HG03135 (cell line): ENCODE data around the gene AVP.
"Not testable (repeated sequence)": the region's sequence is repeated elsewhere in the genome, so short reads cannot be mapped to it uniquely, and the experiment has no call there.

ENCODE experiments used
- ATAC-seq: cut with Tn5 transposase; IDR thresholded peaks from one replicate; pipeline ENCODE4 v1.9.1; 2021; ENCODE audit warnings: mild to moderate bottlenecking, moderate library complexity; ENCODE audit not compliant: unreplicated experiment

The AVP gene

DNA sequence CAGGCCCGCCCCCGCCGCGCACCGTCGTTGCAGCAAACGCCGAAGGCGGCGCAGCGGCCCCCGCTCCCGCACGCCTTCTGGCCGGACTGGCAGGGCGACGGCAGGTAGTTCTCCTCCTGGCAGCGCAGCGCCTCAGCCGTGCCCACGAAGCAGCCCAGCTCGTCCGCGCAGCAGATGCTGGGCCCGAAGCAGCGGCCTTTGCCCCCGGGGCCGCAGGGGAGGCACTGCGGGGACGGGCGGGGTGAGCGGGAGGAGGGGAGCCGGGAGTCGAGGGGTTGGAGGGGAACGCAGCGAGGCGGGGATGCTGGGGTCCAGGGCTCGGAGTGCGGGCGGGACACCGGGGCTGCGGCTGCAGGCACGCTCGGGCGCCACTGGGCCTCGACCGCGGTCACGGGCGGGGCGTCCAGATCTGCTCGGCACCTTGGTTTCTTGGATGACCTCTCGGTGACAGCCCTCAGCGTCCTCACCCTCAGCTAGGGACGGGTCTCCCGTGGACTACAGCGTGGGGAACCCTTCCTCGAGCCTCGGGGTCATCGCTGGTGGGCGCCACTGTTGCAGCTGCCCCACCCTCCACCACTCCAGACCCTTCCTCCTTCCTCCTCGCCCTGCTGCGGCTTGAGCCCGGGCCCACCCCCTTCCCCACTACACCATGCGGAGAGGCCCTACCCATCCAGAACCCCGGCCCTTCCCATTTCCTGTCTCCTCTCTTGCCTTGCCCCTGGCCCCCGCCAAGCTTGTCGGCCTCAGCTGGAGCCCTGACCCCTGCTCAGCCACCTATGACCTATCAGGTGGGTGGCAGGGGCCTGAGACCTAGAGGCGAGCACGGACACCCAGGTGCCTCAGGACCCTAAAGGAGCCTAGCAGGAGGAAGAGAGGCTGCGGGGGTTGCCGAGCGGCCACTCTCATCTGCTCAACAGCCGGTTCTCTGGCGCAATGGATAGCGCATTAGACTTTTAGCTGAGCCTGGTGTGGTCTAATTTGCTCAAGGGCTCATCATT is 1.3 kb downstream of the AVP start:
- ATAC-seq = no peak

DNA sequence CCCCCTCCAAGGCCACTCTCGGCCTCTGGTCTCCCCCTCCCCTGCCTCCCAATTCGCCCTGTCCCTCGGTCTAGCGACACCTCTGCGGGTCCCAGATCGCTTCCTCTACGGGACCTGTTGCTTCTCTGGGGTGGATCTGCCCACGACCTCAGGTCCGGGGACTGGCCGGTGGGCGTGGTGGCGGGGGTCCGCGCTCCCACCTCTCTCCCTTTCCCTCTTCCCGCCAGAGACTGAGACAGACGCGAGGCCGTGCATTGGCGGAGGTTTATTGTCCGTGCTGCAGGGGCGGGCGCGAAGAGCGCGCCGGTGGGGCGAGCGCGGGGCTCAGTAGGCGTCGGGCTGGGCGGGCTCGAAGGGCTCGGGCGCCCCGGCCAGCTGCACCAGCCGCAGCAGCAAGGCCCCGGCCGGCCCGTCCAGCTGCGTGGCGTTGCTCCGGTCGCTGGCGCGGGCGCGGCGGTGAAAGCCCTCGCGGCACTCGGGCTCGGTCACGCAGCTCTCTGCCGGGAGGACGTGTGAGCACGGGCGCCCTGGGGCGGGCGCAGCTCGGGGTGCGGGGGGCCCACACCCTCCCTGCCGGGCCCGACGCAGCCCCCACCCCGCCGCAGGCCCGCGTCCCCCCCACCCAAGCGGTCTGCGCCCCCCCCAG is 2.1 kb downstream of the AVP start:
- ATAC-seq = no peak

DNA sequence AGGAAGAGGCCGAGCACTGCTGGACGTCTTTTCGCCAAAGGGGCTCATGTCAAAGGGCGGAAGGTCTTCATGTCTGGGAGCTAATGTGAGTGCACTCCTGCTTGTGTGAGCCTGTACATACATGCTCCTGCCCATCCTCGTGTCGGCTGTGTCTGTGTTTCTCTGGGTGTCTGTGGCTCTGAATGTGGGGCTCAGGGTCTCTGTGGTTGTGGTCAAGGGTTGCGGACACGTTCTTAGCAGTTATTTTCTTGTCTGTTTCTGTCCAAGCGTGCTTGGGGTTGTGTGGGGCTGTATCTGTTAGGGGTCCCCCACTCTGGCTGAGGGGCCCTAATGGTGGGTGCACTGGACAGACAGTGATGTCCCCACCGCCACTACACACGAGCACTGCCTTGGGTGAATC is 2.9 kb downstream of the AVP start:
- no peak for ATAC-seq

DNA sequence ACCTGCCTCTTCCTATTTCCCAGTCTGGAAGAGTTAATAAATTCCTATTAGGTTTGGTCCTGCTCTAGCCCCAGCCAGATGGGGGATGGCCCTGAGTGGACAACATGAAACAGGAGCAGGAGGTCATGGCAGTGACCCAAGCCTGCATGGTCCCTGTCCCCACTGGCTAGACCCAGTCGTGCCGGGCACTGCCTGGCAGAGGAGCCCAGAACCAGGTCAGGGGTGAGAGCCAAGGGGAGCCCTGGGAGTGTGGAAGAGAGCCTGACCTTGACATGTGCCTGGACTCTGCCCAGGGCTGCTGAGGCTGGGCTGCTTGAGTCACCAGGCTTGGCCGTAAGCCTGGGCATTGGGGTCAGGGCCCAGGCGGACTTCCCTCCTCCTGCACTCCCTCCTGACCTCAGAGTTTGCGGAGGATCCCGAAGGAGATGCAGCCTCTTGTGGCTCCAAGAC is 3.6 kb downstream of the AVP start:
- ATAC-seq = no peak

DNA sequence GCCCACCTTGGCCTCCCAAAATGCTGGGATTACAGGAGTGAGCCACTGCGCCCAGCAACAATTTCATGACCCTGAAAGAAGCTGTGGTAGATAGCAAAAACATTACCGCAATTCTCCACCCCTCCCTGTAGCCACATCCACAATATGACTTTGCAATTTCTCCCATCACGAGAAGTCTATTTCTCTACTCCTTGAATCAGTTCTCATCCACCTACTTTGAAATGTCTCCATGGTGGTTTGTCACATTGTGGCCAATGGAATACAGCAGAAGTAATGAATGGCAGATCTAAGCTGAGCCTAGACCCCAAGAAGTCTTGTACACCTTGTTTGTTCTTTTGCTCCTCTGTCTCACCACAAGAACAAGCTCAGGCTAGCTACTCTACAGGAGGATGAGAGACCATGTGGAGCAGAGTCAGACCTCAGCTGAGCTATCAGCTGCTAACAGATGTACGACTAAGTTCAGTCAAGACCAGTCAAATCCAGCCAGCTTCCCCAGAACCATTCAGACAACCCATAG is 6.8 kb downstream of the AVP start:
- ATAC-seq = no peak

DNA sequence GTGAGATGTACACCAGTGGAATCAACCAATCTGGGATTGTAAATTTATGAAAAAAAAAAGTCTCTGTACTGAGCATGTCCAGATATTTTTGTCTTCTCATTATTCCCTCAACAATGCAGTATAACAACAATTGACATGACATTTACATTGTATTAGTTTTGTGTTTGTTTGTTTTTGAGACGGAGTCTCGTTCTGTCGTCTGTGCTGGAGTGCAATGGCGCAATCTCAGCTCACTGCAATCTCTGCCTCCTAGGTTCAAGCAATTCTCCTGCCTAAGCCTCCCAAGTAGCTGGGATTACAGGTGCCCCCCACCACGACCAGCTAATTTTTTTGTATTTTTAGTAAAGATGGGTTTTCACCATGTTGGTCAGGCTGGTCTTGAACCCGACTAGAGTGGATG is 9.2 kb downstream of the AVP start:
- ATAC-seq = not testable (repeated sequence)

DNA sequence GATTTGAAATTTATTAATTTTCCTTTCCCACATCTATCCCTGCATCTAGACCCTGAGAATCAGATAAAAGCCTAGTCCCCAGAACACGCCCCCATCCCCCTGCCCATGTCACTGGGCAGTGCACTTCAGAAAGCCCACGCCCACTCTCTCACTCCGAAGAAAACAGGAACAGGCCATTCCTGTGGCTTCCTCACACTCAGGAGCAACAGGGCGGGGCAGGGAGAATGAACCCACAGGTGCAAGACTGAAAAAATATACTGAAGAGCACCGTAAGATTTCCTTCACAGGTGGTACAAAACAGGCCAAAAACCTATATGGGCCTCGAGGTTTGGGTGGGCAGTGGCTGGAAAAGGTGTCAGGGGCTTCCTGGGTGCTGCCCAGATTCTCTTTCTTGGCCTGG is 9.7 kb downstream of the AVP start:
- ATAC-seq = no peak

DNA sequence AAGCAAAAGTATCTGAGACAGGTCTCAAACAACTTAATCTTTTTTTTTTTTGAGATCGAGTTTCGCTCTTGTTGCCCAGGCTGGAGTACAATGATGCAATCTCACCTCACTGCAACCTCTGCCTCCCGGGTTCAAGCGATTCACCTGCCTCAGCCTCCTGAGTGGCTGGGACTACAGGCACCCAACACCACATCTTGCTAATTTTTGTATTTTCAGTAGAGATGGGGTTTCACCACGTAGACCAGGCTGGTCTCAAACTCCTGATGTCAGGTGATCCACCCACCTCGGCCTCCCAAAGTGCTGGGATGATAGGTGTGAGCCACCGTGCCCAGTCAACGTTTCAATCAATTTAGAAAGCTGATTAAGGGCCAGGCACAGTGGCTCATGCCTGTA is 11.3 kb downstream of the AVP start:
- ATAC-seq = not testable (repeated sequence)

DNA sequence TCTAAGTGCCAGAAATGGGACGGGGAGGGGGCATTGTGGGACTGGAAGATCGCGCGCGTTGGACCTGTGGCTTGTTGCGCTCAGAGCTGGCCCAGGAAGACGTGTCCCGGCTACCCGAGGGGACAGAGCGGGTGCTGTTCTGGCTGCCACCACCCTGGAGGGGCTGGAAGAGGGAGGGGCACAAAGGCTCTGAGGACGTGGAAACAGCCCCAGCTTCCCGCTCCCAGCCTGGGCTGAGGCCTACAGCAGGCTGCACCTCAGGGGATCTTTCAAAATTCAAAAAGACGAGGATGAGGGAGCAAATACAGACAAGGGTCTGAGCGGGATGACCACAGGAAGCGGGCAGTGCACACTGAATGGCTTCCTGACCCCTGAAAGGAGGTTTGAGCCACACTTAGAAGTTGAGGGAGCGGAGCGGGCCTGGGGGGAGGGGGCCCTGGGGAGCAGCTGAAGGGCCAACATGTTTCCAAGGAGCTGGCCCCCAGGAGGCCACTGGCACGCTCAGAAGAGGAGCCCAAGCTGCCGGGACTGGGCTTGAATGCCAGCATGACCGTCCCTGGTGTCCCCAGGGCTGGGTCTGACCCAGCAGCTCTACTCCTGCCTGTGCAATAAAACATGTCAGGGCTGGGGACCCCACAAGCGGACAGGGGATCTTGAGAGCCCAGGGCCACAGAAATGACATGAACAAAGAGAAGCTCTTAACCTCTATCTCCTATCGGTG is 11.8 kb downstream of the AVP start:
- ATAC-seq = no peak

DNA sequence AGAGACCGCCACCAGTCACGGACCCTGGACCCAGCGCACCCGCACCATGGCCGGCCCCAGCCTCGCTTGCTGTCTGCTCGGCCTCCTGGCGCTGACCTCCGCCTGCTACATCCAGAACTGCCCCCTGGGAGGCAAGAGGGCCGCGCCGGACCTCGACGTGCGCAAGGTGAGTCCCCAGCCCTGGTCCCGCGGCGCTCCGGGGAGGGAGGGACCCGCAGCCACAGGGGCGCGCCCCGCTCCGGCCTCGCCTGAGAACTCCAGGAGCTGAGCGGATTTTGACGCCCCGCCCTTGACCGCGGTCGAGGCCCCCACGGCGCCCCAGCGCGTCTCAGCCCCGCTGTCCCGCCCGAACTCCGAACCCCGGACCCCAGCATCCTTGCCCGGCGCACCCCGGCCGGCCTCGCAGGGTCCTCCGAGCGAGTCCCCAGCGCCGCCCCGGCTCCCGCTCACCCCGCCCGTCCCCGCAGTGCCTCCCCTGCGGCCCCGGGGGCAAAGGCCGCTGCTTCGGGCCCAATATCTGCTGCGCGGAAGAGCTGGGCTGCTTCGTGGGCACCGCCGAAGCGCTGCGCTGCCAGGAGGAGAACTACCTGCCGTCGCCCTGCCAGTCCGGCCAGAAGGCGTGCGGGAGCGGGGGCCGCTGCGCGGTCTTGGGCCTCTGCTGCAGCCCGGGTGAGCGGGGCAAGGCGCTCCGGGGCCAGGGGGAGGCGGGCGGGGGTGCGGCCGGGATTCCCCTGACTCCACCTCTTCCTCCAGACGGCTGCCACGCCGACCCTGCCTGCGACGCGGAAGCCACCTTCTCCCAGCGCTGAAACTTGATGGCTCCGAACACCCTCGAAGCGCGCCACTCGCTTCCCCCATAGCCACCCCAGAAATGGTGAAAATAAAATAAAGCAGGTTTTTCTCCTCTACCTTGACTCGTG is 12.7 kb downstream of the AVP start, which contains the start of gene OXT:
Gene OXT, plus strand, starts transcription at position 11 of the 920 bp plus-strand sequence. Its CDS starts 36 bp downstream, at position 47.
- no peak for ATAC-seq

DNA sequence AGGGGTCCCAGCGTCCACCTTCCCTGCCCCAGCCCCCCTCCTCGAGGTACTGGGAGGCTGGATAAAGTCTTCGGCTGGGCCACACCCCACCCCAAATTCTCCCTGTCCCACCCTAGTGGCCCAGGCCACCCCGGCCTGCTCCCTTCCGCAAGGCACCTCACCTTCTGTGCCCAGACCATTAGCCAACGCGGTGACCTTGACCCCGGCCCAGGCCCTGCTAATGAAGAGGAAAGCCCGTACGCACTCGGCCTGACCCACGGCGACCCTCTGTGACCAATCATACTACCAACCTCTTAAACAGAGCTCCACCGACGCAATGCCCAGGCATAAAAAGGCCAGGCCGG is 13.3 kb downstream of the AVP start:
- ATAC-seq = no peak

DNA sequence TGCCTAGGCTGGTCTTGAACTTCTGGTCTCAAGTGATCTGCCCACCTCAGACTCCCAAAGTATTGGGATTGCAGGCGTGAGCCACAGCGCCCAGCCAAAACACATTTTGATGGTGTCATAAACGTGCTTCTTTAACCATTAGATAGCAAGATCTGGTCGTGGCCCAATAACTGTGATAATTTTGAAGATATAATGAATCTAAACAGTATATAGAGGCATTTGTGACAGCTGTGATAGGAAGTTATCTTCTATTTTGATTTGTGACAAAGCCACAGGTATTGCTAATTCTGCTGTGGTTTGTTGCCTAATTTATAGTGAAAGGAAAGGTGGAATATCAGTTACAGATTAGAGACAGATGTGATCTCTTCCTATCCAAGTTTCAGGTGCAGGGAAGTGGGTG is 13.8 kb downstream of the AVP start:
- no peak for ATAC-seq

DNA sequence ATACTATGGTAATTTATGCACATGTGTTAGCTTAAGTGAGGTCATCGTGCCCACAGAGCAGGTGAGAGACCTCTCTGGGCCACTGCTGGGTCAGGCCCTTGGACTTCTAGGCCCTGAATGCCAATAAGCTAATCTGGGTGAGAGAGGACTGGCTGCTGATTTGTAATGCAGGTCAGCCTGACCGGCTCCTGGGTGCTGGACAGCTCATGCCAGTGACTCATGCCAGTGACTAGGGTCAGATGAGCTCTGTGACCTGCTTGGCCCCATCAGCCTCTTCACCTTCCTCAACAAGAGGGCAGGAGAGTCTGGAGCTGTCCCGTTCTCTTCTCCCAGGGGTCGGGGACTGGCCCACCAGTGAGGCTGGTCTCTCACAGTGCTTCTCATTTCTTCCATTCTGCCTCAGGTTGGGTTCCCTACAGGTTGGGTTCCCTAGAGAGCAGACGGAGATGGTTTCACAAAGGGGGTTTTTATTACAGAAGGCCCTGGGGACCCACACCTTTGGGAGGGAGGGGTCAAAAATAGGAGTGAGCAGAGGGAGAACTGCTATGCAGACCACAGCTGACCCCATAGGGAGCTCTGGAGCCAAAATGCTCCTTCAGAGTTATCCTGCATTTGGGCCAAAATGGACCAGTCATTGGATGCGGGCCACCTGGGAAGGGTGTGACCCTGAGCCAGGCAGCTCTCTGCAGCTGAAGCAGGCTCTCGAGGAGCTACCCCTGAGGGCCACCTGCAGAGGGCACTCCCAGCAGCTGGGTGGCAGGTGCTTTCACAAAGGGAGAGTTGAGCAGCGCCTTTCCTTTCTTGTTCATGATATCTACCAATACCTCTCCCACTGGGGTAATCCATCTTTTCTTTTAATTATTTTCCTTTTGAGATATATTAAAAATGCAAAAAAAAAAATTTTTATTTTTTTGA is 15.3 kb downstream of the AVP start:
- ATAC-seq = no peak

DNA sequence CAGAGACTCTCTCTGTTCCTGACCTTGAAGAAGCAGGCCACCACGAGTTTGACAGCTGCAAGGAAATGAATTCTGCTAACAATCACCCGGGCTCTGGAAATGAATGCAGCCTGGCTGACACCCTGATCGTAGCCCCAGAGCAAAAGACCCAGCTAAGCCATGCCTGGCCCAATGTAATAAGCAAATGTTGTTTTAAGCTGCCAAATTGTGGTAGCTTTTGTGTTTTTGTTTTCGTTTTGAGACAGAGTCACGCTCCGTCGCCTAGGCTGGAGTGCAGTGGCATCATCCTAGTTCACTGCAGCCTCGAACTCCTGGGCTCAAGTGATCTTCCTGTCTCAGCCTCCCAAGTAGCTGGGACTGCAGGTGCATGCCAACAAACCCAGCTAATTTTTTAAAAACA is 16.4 kb downstream of the AVP start:
- no peak for ATAC-seq

DNA sequence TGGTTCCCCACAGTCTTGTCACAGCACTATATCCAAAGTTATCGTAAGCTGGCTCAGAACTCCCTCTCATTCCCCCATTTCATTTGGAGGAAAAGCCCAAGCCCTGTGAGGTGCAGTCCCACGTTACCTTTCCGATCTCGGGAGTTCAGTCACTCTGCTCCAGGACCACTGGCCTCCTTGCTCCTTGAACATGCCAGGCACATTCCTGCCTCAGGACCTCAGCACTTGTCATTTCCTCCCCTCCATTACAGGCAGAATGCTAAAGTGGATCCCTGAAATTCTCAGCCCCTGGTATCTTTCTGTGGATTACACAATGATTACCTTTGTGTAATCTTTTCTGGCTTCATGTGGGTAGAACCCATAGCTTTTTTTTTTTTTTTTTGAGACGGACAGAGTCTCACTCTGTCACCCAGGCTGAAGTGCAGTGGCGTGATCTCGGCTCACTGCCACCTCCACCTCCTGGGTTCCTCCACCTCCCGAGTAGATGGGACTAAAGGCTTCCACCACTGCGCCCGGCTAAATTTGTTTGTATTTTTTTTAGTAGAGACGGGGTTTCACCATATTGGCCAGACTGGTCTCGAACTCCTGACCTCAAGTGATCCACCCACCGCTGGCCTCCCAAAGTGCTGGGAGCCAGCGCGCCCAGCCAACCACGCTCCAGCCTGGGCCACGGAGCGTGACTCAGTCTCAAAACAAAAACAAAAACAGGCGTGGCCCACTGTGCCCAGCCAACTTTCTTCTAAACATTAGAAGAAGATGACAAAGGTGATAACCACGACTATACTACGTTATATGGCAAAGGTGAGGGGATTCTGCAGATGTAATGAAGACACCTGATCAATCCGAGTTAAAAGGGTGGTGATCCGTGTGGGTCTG is 17.1 kb downstream of the AVP start:
- no peak for ATAC-seq

DNA sequence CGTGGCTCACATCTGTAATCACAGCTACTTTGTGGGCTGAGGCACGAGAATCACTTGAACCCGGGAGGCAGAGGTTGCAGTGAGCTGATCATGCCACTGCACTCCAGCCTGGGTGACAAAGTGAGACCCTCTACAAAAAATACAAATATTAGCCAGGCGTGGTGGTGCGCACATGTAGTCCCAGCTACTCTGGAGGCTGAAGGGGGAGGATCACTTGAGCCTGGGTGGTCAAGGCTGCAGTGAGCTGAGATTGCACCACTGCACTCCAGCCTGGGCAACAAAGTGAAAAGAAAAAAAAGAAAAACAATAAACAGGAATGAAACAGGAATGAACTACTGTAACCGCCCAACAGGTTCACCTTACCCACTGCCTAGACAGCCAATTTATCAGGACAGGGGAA is 20.4 kb downstream of the AVP start:
- not testable (repeated sequence) for ATAC-seq

DNA sequence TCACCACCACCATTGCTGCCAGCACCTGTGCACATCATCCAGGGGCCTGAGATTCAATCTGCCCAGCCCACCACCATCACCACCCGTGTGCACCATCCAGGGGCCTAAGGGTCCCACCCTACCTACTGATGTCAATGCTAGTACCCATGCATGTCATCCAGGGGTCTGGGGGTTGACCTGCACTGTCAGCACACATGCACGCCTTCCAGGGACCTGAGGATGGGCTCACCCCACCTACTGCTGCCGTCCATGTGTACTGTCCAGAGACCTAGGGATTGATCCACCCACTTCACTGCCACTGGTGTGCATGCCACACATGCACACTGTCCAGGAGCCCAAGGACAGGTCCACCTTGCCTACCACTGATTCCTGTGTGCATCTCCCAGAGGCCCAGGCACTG is 25.0 kb downstream of the AVP start:
- no peak for ATAC-seq

DNA sequence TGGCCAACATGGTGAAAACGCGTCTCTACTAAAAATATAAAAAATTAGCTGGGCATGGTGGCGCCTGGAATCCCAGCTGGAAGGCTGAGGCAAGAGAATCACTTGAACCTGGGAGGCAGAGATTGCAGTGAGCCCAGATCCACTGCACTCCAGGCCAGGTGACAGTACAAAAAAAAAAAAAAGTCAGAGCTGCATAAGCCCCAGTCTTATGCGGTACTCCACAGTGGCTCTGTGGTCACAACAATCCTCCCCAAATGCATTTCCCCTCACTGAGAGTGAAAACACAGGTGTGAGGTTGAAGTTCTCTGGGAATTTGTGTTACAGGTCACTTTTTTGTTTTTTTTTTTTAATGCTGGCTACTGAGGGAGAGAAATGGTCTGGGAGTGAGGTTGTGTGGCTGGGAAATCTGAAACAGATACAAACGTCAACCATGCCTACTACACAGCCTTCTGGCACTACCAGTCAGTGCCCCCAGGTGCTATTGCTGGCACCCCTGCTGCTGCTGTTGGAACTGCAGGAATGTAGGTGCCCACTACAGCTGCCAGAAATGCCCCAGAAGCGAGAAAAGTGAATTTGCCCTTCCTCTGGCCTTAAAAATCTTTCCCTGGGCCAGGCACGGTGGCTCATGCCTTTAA is 33.0 kb downstream of the AVP start:
- ATAC-seq = no peak
